Sigmoid colon (tissue), 4 donors: ENCODE results near the gene MYH9.

Experiments
- EP300 ChIP-seq, 4 donors: sonication (generic); formaldehyde crosslinking; IDR thresholded peaks; one replicate each; pipeline ENCODE4 v1.6.1; 2017; ENCODE audit warnings: antibody characterized with exemption in 4 of 4
- POLR2A ChIP-seq, 2 donors: fragments of 450-650 bp; IDR thresholded peaks; one replicate each; pipeline ENCODE4 v1.6.1; 2016; ENCODE audit warnings: antibody characterized with exemption in 2 of 2, mild to moderate bottlenecking in 2 of 2, moderate library complexity in 2 of 2
- POLR2AphosphoS5 ChIP-seq, 4 donors: sonication (generic); formaldehyde crosslinking; IDR thresholded peaks; one replicate each; pipeline ENCODE4 v1.6.1; 2017; ENCODE audit warnings: antibody characterized with exemption in 4 of 4
- TF ChIP-seq, protein P1 (sequence below), 4 experiments: fragments of 450-650 bp in 3 of 4; fragments of 200-600 bp in 1 of 4; IDR thresholded peaks; one replicate each; pipeline ENCODE4 v1.5.1; 2016 to 2019; ENCODE audit warnings: antibody characterized with exemption in 4 of 4, mild to moderate bottlenecking in 3 of 4, moderate library complexity in 2 of 4

DNA sequence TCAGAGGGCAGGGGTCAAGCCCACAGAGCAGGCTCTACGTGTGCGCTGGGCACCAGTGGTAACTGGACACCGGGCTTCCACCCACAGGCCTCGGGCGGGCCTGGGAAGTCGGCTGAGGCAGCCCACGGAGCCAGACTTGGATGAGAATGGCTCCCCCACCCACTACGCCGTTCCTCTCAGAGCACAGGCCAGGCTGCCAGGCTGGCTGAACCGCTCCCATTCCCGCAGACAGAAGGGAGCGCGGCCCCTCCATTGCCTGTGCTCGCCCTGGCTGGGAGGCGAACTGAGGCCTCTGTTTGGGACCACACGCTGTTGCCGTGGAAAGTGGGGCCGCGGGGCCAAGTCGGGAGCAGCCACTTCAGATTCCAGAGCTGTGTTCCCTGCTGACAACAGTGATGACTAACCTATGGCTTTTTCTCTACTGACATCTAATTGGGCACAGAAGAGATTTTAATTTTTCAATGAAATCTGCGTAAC is 63.9 kb downstream of the MYH9 start:
- TF ChIP-seq, protein P1, sequence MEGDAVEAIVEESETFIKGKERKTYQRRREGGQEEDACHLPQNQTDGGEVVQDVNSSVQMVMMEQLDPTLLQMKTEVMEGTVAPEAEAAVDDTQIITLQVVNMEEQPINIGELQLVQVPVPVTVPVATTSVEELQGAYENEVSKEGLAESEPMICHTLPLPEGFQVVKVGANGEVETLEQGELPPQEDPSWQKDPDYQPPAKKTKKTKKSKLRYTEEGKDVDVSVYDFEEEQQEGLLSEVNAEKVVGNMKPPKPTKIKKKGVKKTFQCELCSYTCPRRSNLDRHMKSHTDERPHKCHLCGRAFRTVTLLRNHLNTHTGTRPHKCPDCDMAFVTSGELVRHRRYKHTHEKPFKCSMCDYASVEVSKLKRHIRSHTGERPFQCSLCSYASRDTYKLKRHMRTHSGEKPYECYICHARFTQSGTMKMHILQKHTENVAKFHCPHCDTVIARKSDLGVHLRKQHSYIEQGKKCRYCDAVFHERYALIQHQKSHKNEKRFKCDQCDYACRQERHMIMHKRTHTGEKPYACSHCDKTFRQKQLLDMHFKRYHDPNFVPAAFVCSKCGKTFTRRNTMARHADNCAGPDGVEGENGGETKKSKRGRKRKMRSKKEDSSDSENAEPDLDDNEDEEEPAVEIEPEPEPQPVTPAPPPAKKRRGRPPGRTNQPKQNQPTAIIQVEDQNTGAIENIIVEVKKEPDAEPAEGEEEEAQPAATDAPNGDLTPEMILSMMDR (IDR thresholded peaks at IDR 0.05), result no peak
- TF ChIP-seq POLR2A (IDR thresholded peaks at IDR 0.05) (no peak), POLR2AphosphoS5 (IDR thresholded peaks at IDR 0.05) (peak in 3 of 4 donors; percentile 38 to 71 (median 57)), EP300 (IDR thresholded peaks at IDR 0.05) (peak in 1 of 4 donors; percentile 18)
